Stomach (tissue), 4 donors: Measurements from ENCODE around the gene RTTN.

Experiments used
- EP300 ChIP-seq: sonication (generic); formaldehyde crosslinking; IDR thresholded peaks from one replicate; pipeline ENCODE4 v1.6.1; 2017; ENCODE audit warnings: antibody characterized with exemption
- POLR2AphosphoS5 ChIP-seq, 3 donors: sonication (generic); formaldehyde crosslinking; IDR thresholded peaks; one replicate each; pipeline ENCODE4 v1.6.1; 2016; ENCODE audit warnings: antibody characterized with exemption in 3 of 3
- TF ChIP-seq, protein P1 (sequence below), 7 experiments: fragments of 450-650 bp in 4 of 7; fragments of 200-600 bp in 3 of 7; sonication (generic) in 3 of 7; IDR thresholded peaks; one replicate each; pipeline ENCODE4 v1.5.1; 2016 to 2019; ENCODE audit warnings: antibody characterized with exemption in 7 of 7, control low read depth in 2 of 7, mild to moderate bottlenecking in 1 of 7

DNA sequence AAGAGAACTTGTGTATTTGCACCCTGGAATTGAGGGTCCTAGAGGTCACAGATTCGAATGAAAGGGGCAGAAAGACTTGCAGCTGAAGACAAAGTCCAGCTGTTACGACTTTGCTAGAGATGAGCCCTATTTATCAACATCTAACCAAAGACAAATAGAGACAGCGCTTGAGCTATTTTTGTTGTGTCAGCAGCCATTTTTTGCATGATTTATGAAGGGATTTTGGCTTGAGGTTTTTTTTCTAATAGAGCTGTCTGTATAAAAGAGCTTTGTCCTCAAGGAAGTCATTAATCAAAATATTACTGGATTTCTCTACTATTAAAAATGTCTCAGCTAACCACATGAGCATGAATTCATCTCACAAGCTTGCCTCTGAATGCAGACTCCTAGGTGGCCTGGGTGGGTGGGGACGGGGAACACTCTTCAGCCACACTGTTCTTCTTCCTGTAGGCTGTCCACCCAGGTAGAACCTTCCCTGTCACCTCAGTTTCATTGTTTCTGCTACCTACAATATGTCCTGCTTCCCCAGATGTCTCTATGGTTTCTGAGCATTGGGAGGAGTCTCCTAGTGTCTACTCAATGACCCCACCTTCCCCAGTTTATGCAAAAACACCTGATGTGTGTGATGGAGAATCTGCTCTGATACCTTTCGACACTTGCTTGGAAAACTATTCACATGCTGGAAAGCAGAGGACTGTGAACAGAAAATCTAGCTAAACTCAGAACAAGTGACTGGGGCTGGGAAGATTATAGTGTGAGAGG is 250.6 kb downstream of the RTTN start:
- TF ChIP-seq, protein P1, sequence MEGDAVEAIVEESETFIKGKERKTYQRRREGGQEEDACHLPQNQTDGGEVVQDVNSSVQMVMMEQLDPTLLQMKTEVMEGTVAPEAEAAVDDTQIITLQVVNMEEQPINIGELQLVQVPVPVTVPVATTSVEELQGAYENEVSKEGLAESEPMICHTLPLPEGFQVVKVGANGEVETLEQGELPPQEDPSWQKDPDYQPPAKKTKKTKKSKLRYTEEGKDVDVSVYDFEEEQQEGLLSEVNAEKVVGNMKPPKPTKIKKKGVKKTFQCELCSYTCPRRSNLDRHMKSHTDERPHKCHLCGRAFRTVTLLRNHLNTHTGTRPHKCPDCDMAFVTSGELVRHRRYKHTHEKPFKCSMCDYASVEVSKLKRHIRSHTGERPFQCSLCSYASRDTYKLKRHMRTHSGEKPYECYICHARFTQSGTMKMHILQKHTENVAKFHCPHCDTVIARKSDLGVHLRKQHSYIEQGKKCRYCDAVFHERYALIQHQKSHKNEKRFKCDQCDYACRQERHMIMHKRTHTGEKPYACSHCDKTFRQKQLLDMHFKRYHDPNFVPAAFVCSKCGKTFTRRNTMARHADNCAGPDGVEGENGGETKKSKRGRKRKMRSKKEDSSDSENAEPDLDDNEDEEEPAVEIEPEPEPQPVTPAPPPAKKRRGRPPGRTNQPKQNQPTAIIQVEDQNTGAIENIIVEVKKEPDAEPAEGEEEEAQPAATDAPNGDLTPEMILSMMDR (IDR thresholded peaks at IDR 0.05) = no peak
- TF ChIP-seq POLR2AphosphoS5 (IDR thresholded peaks at IDR 0.05) (no peak), EP300 (no peak)
